ENCODE data around the gene RAPGEFL1.
"Not testable (repeated sequence)": the region's sequence is repeated elsewhere in the genome, so short reads cannot be mapped to it uniquely, and the experiment has no call there.

Gene RAPGEFL1

GRCh38 chr17:40174514-40174913 is 2.8 kb upstream of the RAPGEFL1 start:
- DNase-seq = no peak

GRCh38 chr17:40175928-40176753 is 1.1 kb upstream of the RAPGEFL1 start:
- no peak for DNase-seq

GRCh38 chr17:40176754-40177110 is 538 bp upstream of the RAPGEFL1 start:
- DNase-seq = no peak

- no peak for DNase-seq
These were observed 841 bp downstream of the RAPGEFL1 start for GRCh38 chr17:40178021-40178601.

GRCh38 chr17:40178660-40179059 is 1.4 kb downstream of the RAPGEFL1 start:
- no peak for DNase-seq

GRCh38 chr17:40179923-40180659 is 2.8 kb downstream of the RAPGEFL1 start:
- peak; percentile 13 for DNase-seq

GRCh38 chr17:40180694-40181093 is 3.4 kb downstream of the RAPGEFL1 start:
- no peak for DNase-seq

GRCh38 chr17:40181205-40181604 is 3.9 kb downstream of the RAPGEFL1 start:
- DNase-seq = no peak

GRCh38 chr17:40182606-40183005 is 5.3 kb downstream of the RAPGEFL1 start:
- no peak for DNase-seq

- DNase-seq = no peak
These were observed 10.0 kb downstream of the RAPGEFL1 start for GRCh38 chr17:40187238-40187637.

- no peak for DNase-seq
These were observed 11.4 kb downstream of the RAPGEFL1 start for GRCh38 chr17:40188694-40189093.

- DNase-seq = peak; percentile 67
These were observed 13.1 kb downstream of the RAPGEFL1 start for GRCh38 chr17:40190197-40191021.

- peak; percentile 28 for DNase-seq
These were observed 14.3 kb downstream of the RAPGEFL1 start for GRCh38 chr17:40191237-40192208.

GRCh38 chr17:40192961-40193360 is 15.7 kb downstream of the RAPGEFL1 start:
- no peak for DNase-seq

- DNase-seq = peak; percentile 28
These were observed 17.6 kb downstream of the RAPGEFL1 start for GRCh38 chr17:40194821-40195220.

- no peak for DNase-seq
These were observed 20.3 kb downstream of the RAPGEFL1 start for GRCh38 chr17:40197550-40197949.

- DNase-seq = not testable (repeated sequence)
These were observed 20.7 kb downstream of the RAPGEFL1 start for GRCh38 chr17:40197965-40198456.

- no peak for DNase-seq
These were observed 21.3 kb downstream of the RAPGEFL1 start for GRCh38 chr17:40198576-40198975.

GRCh38 chr17:40203131-40203530 is 25.9 kb downstream of the RAPGEFL1 start:
- DNase-seq = no peak

- not testable (repeated sequence) for DNase-seq
These were observed 28.9 kb downstream of the RAPGEFL1 start for GRCh38 chr17:40206193-40206592.

GRCh38 chr17:40209404-40210093 is 32.3 kb downstream of the RAPGEFL1 start:
- no peak for DNase-seq
